K562 (cell line): ENCODE results near the gene ADCY1. TPM values are rescaled to one million over a fixed set of nuclear protein-coding genes. Genes with fewer than 3 reads are reported as not detected.

Experiments
- ATAC-seq: fragments of 200-7000 bp; cut with Tn5 transposase; 3 replicates; pipeline ENCODE4 v1.9.1; 2020; ENCODE audit warnings: moderate library complexity
- BruUV-seq: library from RNA; stranded (reverse); fragments of 400-500 nt; replicated peaks from 2 replicates; lab custom pipeline; 2021; lab: Mats Ljungman, UMichigan
- CTCF ChIA-PET: fragments of 300-600 bp; formaldehyde crosslinking; extraction: SDS; loops from one replicate; lab custom pipeline; 2021; ENCODE audit warnings: low intra/inter-chr PET ratio; lab: Yijun Ruan, JAX
- POLR2A ChIA-PET: fragments of 300-600, 350-650 bp; sonication (Branson Sonifier 250); formaldehyde crosslinking; extraction: SDS; loops from one replicate; lab custom pipeline; 2021; ENCODE audit warnings: antibody characterized with exemption, inconsistent platforms; lab: Yijun Ruan, JAX
- DNase-seq, 4 experiments: peaks; one replicate each; pipeline versions ENCODE4 v3.0.0 to v3.0.0-alpha.2; 2011 to 2018; ENCODE audit warnings: low spot score in 3 of 4, mixed read lengths in 3 of 4; ENCODE audit errors: extremely low read depth in 1 of 4
- FAIRE-seq: peaks from 2 replicates; lab custom pipeline; 2011; peaks lifted over from hg19 to GRCh38; lab: Jason Lieb, UNC
- H2AFZ ChIP-seq: 2 replicates; pipeline ENCODE4 v1.6.0; 2011; ENCODE audit warnings: low read depth, low read length, control low read depth, inconsistent platforms
- H3K27ac ChIP-seq: fragments of 200-600 bp; 3 replicates; pipeline ENCODE4 v1.8.0; 2011; ENCODE audit warnings: low read depth, mild to moderate bottlenecking, control low read depth, inconsistent platforms, low read length, moderate library complexity, mixed read lengths; ENCODE audit errors: extremely low read depth
- H3K27me3 ChIP-seq, 2 experiments: fragments of 300-600 bp in 1 of 2; 2 replicates in 1 of 2; 3 replicates in 1 of 2; pipeline versions ENCODE4 v1.6.0 to v1.8.0; 2011; ENCODE audit warnings: inconsistent platforms in 2 of 2, low read length in 2 of 2, mild to moderate bottlenecking in 1 of 2, mixed read lengths in 1 of 2, moderate library complexity in 1 of 2; ENCODE audit not compliant: control insufficient read depth in 2 of 2, insufficient read depth in 2 of 2
- H3K36me3 ChIP-seq: fragments of 300-600 bp; 3 replicates; pipeline ENCODE4 v1.8.0; 2011; ENCODE audit warnings: mild to moderate bottlenecking, low read length, inconsistent platforms; ENCODE audit not compliant: control insufficient read depth, insufficient read depth
- H3K4me1 ChIP-seq, 2 experiments: fragments of 200-600 bp in 1 of 2; replicated peaks in 1 of 2; 2 replicates in 1 of 2; 3 replicates in 1 of 2; pipeline versions ENCODE4 v1.5.1 to v1.8.0; 2011; ENCODE audit warnings: inconsistent platforms in 2 of 2, low read length in 2 of 2, mild to moderate bottlenecking in 1 of 2, mixed read lengths in 1 of 2, moderate library complexity in 1 of 2; ENCODE audit not compliant: control insufficient read depth in 2 of 2, insufficient read depth in 2 of 2
- H3K4me2 ChIP-seq: 2 replicates; pipeline ENCODE4 v1.6.1; 2011; ENCODE audit warnings: low read length, control low read depth, inconsistent platforms, mixed read lengths; ENCODE audit not compliant: insufficient read depth
- H3K4me3 ChIP-seq: fragments of 200-600 bp; sonication (generic), shearing (Covaris generic); 2 replicates; pipeline ENCODE4 v1.5.1; 2016; ENCODE audit warnings: control low read depth, inconsistent platforms
- H3K79me2 ChIP-seq: fragments of 200-600 bp; 3 replicates; pipeline ENCODE4 v1.8.0; 2011; ENCODE audit warnings: low read length, inconsistent platforms; ENCODE audit not compliant: control insufficient read depth, insufficient read depth
- H3K9ac ChIP-seq, 2 experiments: 2 replicates each; pipeline versions ENCODE4 v1.6.0 to v1.6.1; 2011; ENCODE audit warnings: low read depth in 2 of 2, low read length in 2 of 2, control low read depth in 1 of 2, inconsistent platforms in 1 of 2, mild to moderate bottlenecking in 1 of 2, mixed read lengths in 1 of 2; ENCODE audit not compliant: insufficient read depth in 1 of 2
- H3K9me1 ChIP-seq: one replicate; pipeline ENCODE4 v1.6.0; 2011; ENCODE audit warnings: inconsistent platforms, mild to moderate bottlenecking, low read length, moderate library complexity; ENCODE audit not compliant: control insufficient read depth, insufficient read depth
- H3K9me3 ChIP-seq: replicated peaks from 2 replicates; pipeline ENCODE4 v1.5.1; 2011; ENCODE audit warnings: low read depth, low read length, inconsistent platforms; ENCODE audit not compliant: control insufficient read depth, insufficient read depth
- H4K20me1 ChIP-seq: replicated peaks from 2 replicates; pipeline ENCODE4 v1.6.1; 2011; ENCODE audit warnings: low read length, inconsistent platforms, mixed read lengths; ENCODE audit not compliant: control insufficient read depth, insufficient read depth
- GATA2 ChIP-seq: sonication (generic); formaldehyde crosslinking; IDR thresholded peaks from 2 replicates; pipeline ENCODE4 v1.4.0; 2020; ENCODE audit warnings: mild to moderate bottlenecking, missing genetic modification reagents
- HNRNPL ChIP-seq: fragments of 200-400 bp; formaldehyde crosslinking; IDR thresholded peaks from 2 replicates; pipeline ENCODE4 v1.6.1; 2017; ENCODE audit warnings: low read depth, mild to moderate bottlenecking, low read length
- HNRNPLL ChIP-seq: fragments of 200-400 bp; formaldehyde crosslinking; IDR thresholded peaks from 2 replicates; pipeline ENCODE4 v1.6.1; 2017; ENCODE audit warnings: low read length, low read depth, mild to moderate bottlenecking; ENCODE audit not compliant: poor library complexity, severe bottlenecking
- ILF3 ChIP-seq: fragments of 450-650 bp; IDR thresholded peaks from 2 replicates; pipeline ENCODE4 v1.6.1; 2018; ENCODE audit warnings: antibody characterized with exemption, mild to moderate bottlenecking, moderate library complexity, borderline replicate concordance
- MXD1 ChIP-seq: fragments of 250-450 bp; sonication (Bioruptor Pico); IDR thresholded peaks from 2 replicates; pipeline ENCODE4 v1.8.0; 2021; ENCODE audit warnings: borderline replicate concordance, mild to moderate bottlenecking, moderate library complexity; ENCODE audit not compliant: poor library complexity, severe bottlenecking
- SMAD1 ChIP-seq: fragments of 150-350 bp; IDR thresholded peaks from 2 replicates; pipeline ENCODE4 v1.6.1; 2014; ENCODE audit warnings: low read length, low read depth; ENCODE audit not compliant: partially characterized antibody
- TEAD1 ChIP-seq, 2 experiments: fragments of 450-650 bp in 1 of 2; sonication (generic) in 1 of 2; formaldehyde crosslinking; IDR thresholded peaks; 2 replicates each; pipeline versions ENCODE4 v1.4.0 to v1.8.0; 2020 to 2022; ENCODE audit warnings: mild to moderate bottlenecking in 2 of 2, missing genetic modification reagents in 1 of 2
- TRIM25 ChIP-seq: fragments of 450-650 bp; IDR thresholded peaks from 2 replicates; pipeline ENCODE4 v1.7.0; 2016; ENCODE audit warnings: borderline replicate concordance
- ZNF639 ChIP-seq, 2 experiments: fragments of 200-800 bp in 1 of 2; sonication (Bioruptor generic) in 1 of 2; sonication (generic) in 1 of 2; formaldehyde crosslinking in 1 of 2; IDR thresholded peaks in 1 of 2; conservative IDR thresholded peaks in 1 of 2; 2 replicates each; pipeline versions ENCODE4 v1.5.0 to v1.6.1; 2016 to 2020; ENCODE audit warnings: missing compliant biosample characterization in 1 of 2, missing genetic modification characterization in 1 of 2, missing genetic modification reagents in 1 of 2
- WGBS: fragments of 100-300 bp; shearing (Covaris generic); methylation state at CpG from one replicate; pipeline ENCODE4 v1.1.6; 2016; ENCODE audit warnings: low coverage, mixed read lengths; ENCODE audit not compliant: insufficient coverage; ENCODE audit errors: missing lambda C conversion rate; 5-methylcytosine and 5-hydroxymethylcytosine counted together
- in situ Hi-C: fragments of 300-500 bp; cut with MboI; formaldehyde crosslinking; loops from 4 replicates; pipeline ENCODE4 v1.15.0; 2018; ENCODE audit warnings: inconsistent platforms, mixed read lengths
- intact Hi-C: fragments of 100-400 bp; cut with micrococcal nuclease; formaldehyde crosslinking; loops from 2 replicates; pipeline ENCODE4 v1.14.2; 2022
- polyA plus RNA-seq, 8 experiments: library from polyadenylated mRNA; depleted of rRNA in 4 of 8; stranded (reverse) in 5 of 8; unstranded in 3 of 8; fragments of >200 nt; fragmentation: Nextera tagmentation in 2 of 8; fragmentation: Illumina TruSeq in 1 of 8; extraction: Ambion mirVana in 2 of 8; extraction: Trizol in 1 of 8; gene quantifications; 2 replicates each; pipeline versions ENCODE4 v1.2.1 to v1.2.3, GENCODE V29; 2011 to 2014; ENCODE audit warnings: inconsistent platforms in 1 of 8, missing spikeins in 1 of 8
- total RNA-seq, 7 experiments: library from RNA; depleted of rRNA in 6 of 7; stranded (reverse); fragments of >200 nt in 6 of 7; fragmentation: Illumina TruSeq in 2 of 7; extraction: Trizol in 2 of 7; gene quantifications; 2 replicates each; pipeline versions ENCODE4 v1.2.1 to v1.2.3, GENCODE V29; 2011 to 2021; ENCODE audit warnings: low replicate concordance in 1 of 7

Gene ADCY1
- total and polyA plus RNA-seq, 9 of the 15 experiments (the other 6 are each of a cell fraction or from before 2014, with no cell fraction given): under 0.01 to 0.18 (median 0.10) TPM; not detected in 4

- H3K9me3 ChIP-seq: no peaks in the 10 kb centered on the region
- H2AFZ ChIP-seq: no peak overlapping the region
- H3K4me2 ChIP-seq: no peak overlapping the region
- TF ChIP-seq HNRNPL: no peak
- no peak for TF ChIP-seq ILF3
- no peak for TF ChIP-seq HNRNPLL
- no peak for TF ChIP-seq TRIM25
- TF ChIP-seq GATA2 (CRISPR knock-in tag): no peak
- no peak for TF ChIP-seq SMAD1
- no peak for TF ChIP-seq MXD1 (CRISPR knock-in tag)
- no peak for TF ChIP-seq TEAD1 (CRISPR knock-in tag; IDR thresholded peaks at IDR 0.05)
- TF ChIP-seq ZNF639 (CRISPR knock-in tag; conservative IDR thresholded peaks at IDR 0.05 in 1 of 2, IDR thresholded peaks at IDR 0.05 in 1 of 2): no peak
- TF ChIP-seq, all 486 proteins: peak for 0
- ATAC-seq (no peak), FAIRE-seq (no peak), DNase-seq (no peak)
- H4K20me1 ChIP-seq: no peaks in the 10 kb centered on the region; the same call in 1 of the 2 replicates
- H3K9me1 ChIP-seq: no peaks in the 10 kb centered on the region
- H3K79me2 ChIP-seq: no peaks in the 10 kb centered on the region
- H3K36me3 ChIP-seq: no peaks in the 10 kb centered on the region
- 0% methylated on average over 6 of the region's 7 CpGs for WGBS
- ChIA-PET POLR2A (interaction anchor here (0.7 kb wide), 1 partner anchor 333 kb away, joined by 3 read pairs; no protein-coding TSS in a partner anchor), CTCF (no interaction called here)
- in situ Hi-C loops (no loop called here), intact Hi-C loops (no loop called here)
- no peak overlapping the region for H3K9ac ChIP-seq
- no peak overlapping the region for H3K4me3 ChIP-seq
- no peaks in the 10 kb centered on the region for H3K4me1 ChIP-seq
- no peak overlapping the region for H3K27ac ChIP-seq
- peaks cover 8 to 52% of the 10 kb centered on the region in 2 experiments; a peak in 4 of 5 replicates for H3K27me3 ChIP-seq
- no TSS peak for BruUV-seq
These were observed 22.5 kb downstream of the ADCY1 start for GRCh38 chr7:45596665-45597095.
